ENCODE data around the gene EPHB3.

DNA sequence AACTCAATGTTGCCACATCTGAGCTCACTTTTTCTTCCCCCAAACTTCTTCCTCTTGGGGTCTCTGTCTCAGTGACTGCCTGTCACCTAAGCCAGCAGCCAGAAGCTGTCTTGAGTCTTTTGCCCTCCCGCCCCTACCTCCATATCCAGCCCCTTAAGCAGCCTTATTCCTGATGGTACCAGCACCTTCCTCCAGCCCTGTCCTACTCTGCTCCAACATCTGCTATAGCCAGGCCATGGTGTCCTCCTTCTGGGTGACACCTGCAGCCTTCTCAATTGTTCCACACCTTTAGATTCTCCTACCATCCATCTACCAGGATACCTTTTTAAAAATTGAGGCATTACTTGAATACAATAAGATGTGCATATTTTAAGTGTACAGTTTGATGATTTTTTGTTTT, 53.8 kb downstream of the EPHB3 start:
- TF ChIP-seq, protein P1, sequence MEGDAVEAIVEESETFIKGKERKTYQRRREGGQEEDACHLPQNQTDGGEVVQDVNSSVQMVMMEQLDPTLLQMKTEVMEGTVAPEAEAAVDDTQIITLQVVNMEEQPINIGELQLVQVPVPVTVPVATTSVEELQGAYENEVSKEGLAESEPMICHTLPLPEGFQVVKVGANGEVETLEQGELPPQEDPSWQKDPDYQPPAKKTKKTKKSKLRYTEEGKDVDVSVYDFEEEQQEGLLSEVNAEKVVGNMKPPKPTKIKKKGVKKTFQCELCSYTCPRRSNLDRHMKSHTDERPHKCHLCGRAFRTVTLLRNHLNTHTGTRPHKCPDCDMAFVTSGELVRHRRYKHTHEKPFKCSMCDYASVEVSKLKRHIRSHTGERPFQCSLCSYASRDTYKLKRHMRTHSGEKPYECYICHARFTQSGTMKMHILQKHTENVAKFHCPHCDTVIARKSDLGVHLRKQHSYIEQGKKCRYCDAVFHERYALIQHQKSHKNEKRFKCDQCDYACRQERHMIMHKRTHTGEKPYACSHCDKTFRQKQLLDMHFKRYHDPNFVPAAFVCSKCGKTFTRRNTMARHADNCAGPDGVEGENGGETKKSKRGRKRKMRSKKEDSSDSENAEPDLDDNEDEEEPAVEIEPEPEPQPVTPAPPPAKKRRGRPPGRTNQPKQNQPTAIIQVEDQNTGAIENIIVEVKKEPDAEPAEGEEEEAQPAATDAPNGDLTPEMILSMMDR (IDR thresholded peaks at IDR 0.05), result no peak
- no peak for TF ChIP-seq JUNB (IDR thresholded peaks at IDR 0.05)
- TF ChIP-seq, protein P2, sequence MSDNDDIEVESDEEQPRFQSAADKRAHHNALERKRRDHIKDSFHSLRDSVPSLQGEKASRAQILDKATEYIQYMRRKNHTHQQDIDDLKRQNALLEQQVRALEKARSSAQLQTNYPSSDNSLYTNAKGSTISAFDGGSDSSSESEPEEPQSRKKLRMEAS (IDR thresholded peaks at IDR 0.05), result no peak
- TF ChIP-seq HDAC2 (IDR thresholded peaks at IDR 0.05), result no peak
- TF ChIP-seq POLR2A (IDR thresholded peaks at IDR 0.05; ENCODE audit: low read length), result no peak
- TF ChIP-seq EP300 (IDR thresholded peaks at IDR 0.05), result no peak
- TF ChIP-seq RNF2 (IDR thresholded peaks at IDR 0.05; ENCODE audit: borderline replicate concordance, low read depth), result no peak
- TF ChIP-seq TP53 (CRISPR knock-in tag; IDR thresholded peaks at IDR 0.05), result no peak
- TF ChIP-seq, protein P3, sequence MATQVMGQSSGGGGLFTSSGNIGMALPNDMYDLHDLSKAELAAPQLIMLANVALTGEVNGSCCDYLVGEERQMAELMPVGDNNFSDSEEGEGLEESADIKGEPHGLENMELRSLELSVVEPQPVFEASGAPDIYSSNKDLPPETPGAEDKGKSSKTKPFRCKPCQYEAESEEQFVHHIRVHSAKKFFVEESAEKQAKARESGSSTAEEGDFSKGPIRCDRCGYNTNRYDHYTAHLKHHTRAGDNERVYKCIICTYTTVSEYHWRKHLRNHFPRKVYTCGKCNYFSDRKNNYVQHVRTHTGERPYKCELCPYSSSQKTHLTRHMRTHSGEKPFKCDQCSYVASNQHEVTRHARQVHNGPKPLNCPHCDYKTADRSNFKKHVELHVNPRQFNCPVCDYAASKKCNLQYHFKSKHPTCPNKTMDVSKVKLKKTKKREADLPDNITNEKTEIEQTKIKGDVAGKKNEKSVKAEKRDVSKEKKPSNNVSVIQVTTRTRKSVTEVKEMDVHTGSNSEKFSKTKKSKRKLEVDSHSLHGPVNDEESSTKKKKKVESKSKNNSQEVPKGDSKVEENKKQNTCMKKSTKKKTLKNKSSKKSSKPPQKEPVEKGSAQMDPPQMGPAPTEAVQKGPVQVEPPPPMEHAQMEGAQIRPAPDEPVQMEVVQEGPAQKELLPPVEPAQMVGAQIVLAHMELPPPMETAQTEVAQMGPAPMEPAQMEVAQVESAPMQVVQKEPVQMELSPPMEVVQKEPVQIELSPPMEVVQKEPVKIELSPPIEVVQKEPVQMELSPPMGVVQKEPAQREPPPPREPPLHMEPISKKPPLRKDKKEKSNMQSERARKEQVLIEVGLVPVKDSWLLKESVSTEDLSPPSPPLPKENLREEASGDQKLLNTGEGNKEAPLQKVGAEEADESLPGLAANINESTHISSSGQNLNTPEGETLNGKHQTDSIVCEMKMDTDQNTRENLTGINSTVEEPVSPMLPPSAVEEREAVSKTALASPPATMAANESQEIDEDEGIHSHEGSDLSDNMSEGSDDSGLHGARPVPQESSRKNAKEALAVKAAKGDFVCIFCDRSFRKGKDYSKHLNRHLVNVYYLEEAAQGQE (IDR thresholded peaks at IDR 0.05), result no peak
